GM10248 (cell line): Measurements from ENCODE around the gene C1QBP.
A peak's percentile ranks its signal among the peaks of the same experiment; 100 is the strongest.

ENCODE experiments used
- CTCF ChIA-PET: fragments of 300-600 bp; sonication (Branson Sonifier 250); formaldehyde crosslinking; extraction: SDS; loops from one replicate; lab custom pipeline; 2021; ENCODE audit warnings: antibody characterized with exemption; lab: Yijun Ruan, JAX
- POLR2A ChIA-PET: fragments of 350-650 bp; sonication (Branson Sonifier 250); formaldehyde crosslinking; extraction: SDS; loops from one replicate; lab custom pipeline; 2020; ENCODE audit warnings: antibody characterized with exemption; lab: Yijun Ruan, JAX
- DNase-seq: peaks from one replicate; pipeline ENCODE4 v3.0.0; 2012; ENCODE audit errors: extremely low spot score
- CTCF ChIP-seq: IDR thresholded peaks from 2 replicates; pipeline ENCODE4 v1.5.1; 2012; ENCODE audit warnings: mild to moderate bottlenecking, low read depth; ENCODE audit errors: extremely low read depth, missing control alignments, control extremely low read depth

C1QBP gene

GRCh38 chr17:5418858-5419355 is 20.0 kb downstream of the C1QBP start:
- CTCF ChIA-PET: interaction anchor here (0.7 to 1.1 kb wide), 4 partner anchors 13 to 169 kb away, joined by 3 to 10 read pairs (median 4); partner anchors contain the start of gene C1QBP
- POLR2A ChIA-PET: interaction anchor here (0.6 to 1.0 kb wide), 3 partner anchors 16 to 130 kb away, joined by 3 to 4 read pairs (median 4); partner anchors contain the start of gene C1QBP
- peak; percentile 79 for DNase-seq
- TF ChIP-seq CTCF: no peak

GRCh38 chr17:5416901-5417300 is 22.1 kb downstream of the C1QBP start:
- CTCF ChIA-PET: interaction anchor here (1.6 to 2.0 kb wide), 3 partner anchors 11 to 22 kb away, joined by 3 to 8 read pairs (median 7); partner anchors contain the start of gene C1QBP
- POLR2A ChIA-PET: no interaction called here
- no peak for DNase-seq
- TF ChIP-seq CTCF: no peak

- no peak for DNase-seq
- CTCF ChIA-PET: interaction anchor here (1.4 to 2.6 kb wide), 2 partner anchors 9 to 25 kb away, joined by 4 to 11 read pairs; partner anchors contain the start of gene C1QBP
- POLR2A ChIA-PET: interaction anchor here (0.7 kb wide), 1 partner anchor 33 kb away, joined by 3 read pairs; no protein-coding TSS in a partner anchor
- no peak for TF ChIP-seq CTCF
These were observed 25.3 kb downstream of the C1QBP start for GRCh38 chr17:5413682-5414081.

GRCh38 chr17:5410594-5411272 is 28.2 kb downstream of the C1QBP start:
- no peak for TF ChIP-seq CTCF
- DNase-seq: peak; percentile 22
- POLR2A ChIA-PET: interaction anchor here (0.6 kb wide), 1 partner anchor 21 kb away, joined by 3 read pairs; no protein-coding TSS in a partner anchor
- CTCF ChIA-PET: interaction anchor here (1.0 to 1.5 kb wide), 3 partner anchors 23 to 29 kb away, joined by 3 to 4 read pairs (median 3); partner anchors contain the start of gene C1QBP

GRCh38 chr17:5408186-5408585 is 30.8 kb downstream of the C1QBP start:
- no peak for TF ChIP-seq CTCF
- POLR2A ChIA-PET: no interaction called here
- no peak for DNase-seq
- CTCF ChIA-PET: no interaction called here

- TF ChIP-seq CTCF: no peak
- no peak for DNase-seq
- ChIA-PET POLR2A (no interaction called here), CTCF (interaction anchor here (1.7 to 1.8 kb wide), 4 partner anchors 12 to 33 kb away, joined by 5 to 7 read pairs (median 6); partner anchors contain the start of genes C1QBP and NUP88)
These were observed 33.6 kb downstream of the C1QBP start for GRCh38 chr17:5405400-5405799.
